Aorta (tissue), 5 donors: ENCODE results near the gene KIF21B. TPM values are rescaled to one million over a fixed set of nuclear protein-coding genes. Genes with fewer than 3 reads are reported as not detected.

Experiments
- ATAC-seq: fragments of 200-7000 bp; cut with Tn5 transposase; one replicate; pipeline ENCODE4 v1.9.1; 2022; ENCODE audit warnings: moderate library complexity; ENCODE audit not compliant: low FRiP score
- DNase-seq, 2 donors: peaks; one replicate each; pipeline ENCODE4 v3.0.0-alpha.2; 2020
- H3K27ac ChIP-seq, 2 donors: one replicate each; pipeline ENCODE4 v1.5.1; 2013; ENCODE audit warnings: low read length in 2 of 2, mild to moderate bottlenecking in 2 of 2, moderate library complexity in 2 of 2, control low read depth in 1 of 2, inconsistent platforms in 1 of 2, low read depth in 1 of 2
- H3K27me3 ChIP-seq, 2 donors: one replicate each; pipeline ENCODE4 v1.6.1; 2013; ENCODE audit warnings: control low read depth in 1 of 2, low read length in 1 of 2, mild to moderate bottlenecking in 1 of 2, moderate library complexity in 1 of 2; ENCODE audit not compliant: insufficient read depth in 2 of 2, control insufficient read depth in 1 of 2
- H3K36me3 ChIP-seq, 2 donors: one replicate each; pipeline ENCODE4 v1.6.1; 2013; ENCODE audit warnings: control low read depth in 1 of 2, low read length in 1 of 2, mild to moderate bottlenecking in 1 of 2; ENCODE audit not compliant: insufficient read depth in 2 of 2, control insufficient read depth in 1 of 2
- H3K4me1 ChIP-seq, 2 donors: one replicate each; pipeline ENCODE4 v1.6.1; 2013; ENCODE audit warnings: low read length in 2 of 2, control low read depth in 1 of 2, mild to moderate bottlenecking in 1 of 2, moderate library complexity in 1 of 2; ENCODE audit not compliant: insufficient read depth in 2 of 2, control insufficient read depth in 1 of 2
- H3K4me3 ChIP-seq, 2 donors: one replicate each; pipeline ENCODE4 v1.5.1; 2013; ENCODE audit warnings: low read length in 2 of 2, control low read depth in 1 of 2, mild to moderate bottlenecking in 1 of 2
- H3K9me3 ChIP-seq: one replicate; pipeline ENCODE4 v1.6.1; 2013; ENCODE audit warnings: mild to moderate bottlenecking, low read length; ENCODE audit not compliant: control insufficient read depth
- WGBS, 2 donors: extraction: QIAGEN DNeasy Blood & Tissue Kit; methylation state at CpG; one replicate each; pipeline ENCODE4 v1.1.7; 2013; 5-methylcytosine and 5-hydroxymethylcytosine counted together
- intact Hi-C, 2 donors: fragments of 100-400 bp; cut with DNase I; formaldehyde crosslinking; loops; one replicate each; pipeline versions ENCODE4 v1.14.2 to v1.15.0; 2022
- polyA plus RNA-seq, 2 donors: library from polyadenylated mRNA; stranded (reverse); fragments of 200-250 nt; gene quantifications; one replicate each; pipeline ENCODE4 v1.2.3, GENCODE V29; 2013
- total RNA-seq, 2 donors: library from RNA; stranded (reverse); fragmentation: NEBNext Ultra II Directional; extraction: Animal tissue kit (Norgen Biotek cat#: 25700); gene quantifications; one replicate each; pipeline ENCODE4 v1.2.1, GENCODE V29; 2021
- donor health status: healthy with polysubstance abuse.
- donor health status: Bipolar disorder and iron deficiency.
- donor health status: DM: no; HTN: no; CAD: no.
- donor health status: DM: no; HTN: no; CAD: no.
- donor health status: DM: yes; HTN: yes; CAD: no.

KIF21B gene
- total and polyA plus RNA-seq, 4 donors: 0.31 to 4.6 (median 2.3) TPM

GRCh38 chr1:200982071-200982945 lies 41.2 kb downstream of the KIF21B start:
- H3K36me3 ChIP-seq: no peaks in the 10 kb centered on the region
- no peaks in the 10 kb centered on the region for H3K27me3 ChIP-seq
- no peaks in the 10 kb centered on the region for H3K4me1 ChIP-seq
- H3K4me3 ChIP-seq: no peak overlapping the region
- ATAC-seq: no peak
- WGBS, 2 donors: 80 to 81% methylated on average over 18 to 19 of the region's 19 CpGs
- H3K27ac ChIP-seq: no peak overlapping the region
- intact Hi-C loops: no loop called here
- DNase-seq: no peak
- peaks cover 1% of the 10 kb centered on the region for H3K9me3 ChIP-seq

- no peaks in the 10 kb centered on the region for H3K27me3 ChIP-seq
- intact Hi-C loops: no loop called here
Observed at GRCh38 chr1:200981278-200981677, 42.2 kb downstream of the KIF21B start.

GRCh38 chr1:200980873-200981272 lies 42.6 kb downstream of the KIF21B start:
- intact Hi-C loops: no loop called here
- no peak overlapping the region for H3K27ac ChIP-seq
- no peak for DNase-seq

More at GRCh38 chr1:200981278-200981677, 42.2 kb downstream of the KIF21B start:
- 82 to 89% methylated on average over 4 of the region's 4 CpGs for WGBS, 2 donors
- Histone ChIP-seq H3K36me3 (no peaks in the 10 kb centered on the region), H3K4me3 (no peak overlapping the region), H3K27ac (no peak overlapping the region), H3K4me1 (no peaks in the 10 kb centered on the region), H3K9me3 (peaks cover 1% of the 10 kb centered on the region)
- ATAC-seq (no peak), DNase-seq (no peak)

GRCh38 chr1:200980452-200980772 lies 43.1 kb downstream of the KIF21B start:
- intact Hi-C loops: no loop called here

More at GRCh38 chr1:200980873-200981272, 42.6 kb downstream of the KIF21B start:
- Histone ChIP-seq H3K36me3 (no peaks in the 10 kb centered on the region), H3K9me3 (peaks cover 1% of the 10 kb centered on the region), H3K27me3 (no peaks in the 10 kb centered on the region), H3K4me3 (no peak overlapping the region), H3K4me1 (no peaks in the 10 kb centered on the region)
- 91 to 92% methylated on average over 10 of the region's 10 CpGs for WGBS, 2 donors
- ATAC-seq: no peak

GRCh38 chr1:200979574-200980451 lies 43.7 kb downstream of the KIF21B start:
- intact Hi-C loops: loop anchor here in 1 of 2 donors (10.0 kb wide), 1 partner anchor 245 kb away; no protein-coding TSS in a partner anchor
- H3K27me3 ChIP-seq: no peaks in the 10 kb centered on the region
- no peak for ATAC-seq
- no peak overlapping the region for H3K27ac ChIP-seq
- H3K9me3 ChIP-seq: peaks cover 1% of the 10 kb centered on the region
- no peaks in the 10 kb centered on the region for H3K36me3 ChIP-seq
- no peak overlapping the region for H3K4me3 ChIP-seq
- WGBS, 2 donors: 83 to 85% methylated on average over 13 of the region's 13 CpGs
- H3K4me1 ChIP-seq: no peaks in the 10 kb centered on the region
- DNase-seq: peak in 1 of 2 donors; percentile 78

More at GRCh38 chr1:200980452-200980772, 43.1 kb downstream of the KIF21B start:
- Histone ChIP-seq H3K9me3 (peaks cover 1% of the 10 kb centered on the region), H3K36me3 (no peaks in the 10 kb centered on the region), H3K4me3 (no peak overlapping the region), H3K27me3 (no peaks in the 10 kb centered on the region), H3K4me1 (no peaks in the 10 kb centered on the region), H3K27ac (no peak overlapping the region)
- DNase-seq (no peak), ATAC-seq (no peak)
- 97 to 100% methylated on average over 2 of the region's 2 CpGs for WGBS, 2 donors

GRCh38 chr1:200977071-200977754 lies 46.3 kb downstream of the KIF21B start:
- WGBS, 2 donors: 96 to 97% methylated on average over 16 of the region's 16 CpGs

GRCh38 chr1:200976634-200977033 lies 46.9 kb downstream of the KIF21B start:
- no peaks in the 10 kb centered on the region for H3K27me3 ChIP-seq
- 91 to 94% methylated on average over 8 of the region's 8 CpGs for WGBS, 2 donors
- no peak overlapping the region for H3K27ac ChIP-seq
- intact Hi-C loops: loop anchor here in 1 of 2 donors (10.0 kb wide), 1 partner anchor 248 kb away; no protein-coding TSS in a partner anchor
- H3K9me3 ChIP-seq: peaks cover 1% of the 10 kb centered on the region
- no peak overlapping the region for H3K4me3 ChIP-seq
- no peak for DNase-seq
- no peaks in the 10 kb centered on the region for H3K4me1 ChIP-seq
- ATAC-seq: no peak
- H3K36me3 ChIP-seq: no peaks in the 10 kb centered on the region

More at GRCh38 chr1:200977071-200977754, 46.3 kb downstream of the KIF21B start:
- Histone ChIP-seq H3K27ac (no peak overlapping the region), H3K27me3 (no peaks in the 10 kb centered on the region), H3K36me3 (no peaks in the 10 kb centered on the region), H3K4me1 (no peaks in the 10 kb centered on the region), H3K9me3 (peaks cover 1% of the 10 kb centered on the region), H3K4me3 (no peak overlapping the region)
- peak in 1 of 2 donors; percentile 61 for DNase-seq
- no peak for ATAC-seq
- intact Hi-C loops: loop anchor here in 1 of 2 donors (10.0 kb wide), 1 partner anchor 248 kb away; no protein-coding TSS in a partner anchor

- intact Hi-C loops: loop anchor here (2.0 to 10.0 kb wide), 2 partner anchors 137 to 249 kb away; partner anchors contain the start of gene CACNA1S (in 1 of the 2)
- 94 to 96% methylated on average over 13 of the region's 13 CpGs for WGBS, 2 donors
Observed at GRCh38 chr1:200975458-200975857, 48.1 kb downstream of the KIF21B start.

More at GRCh38 chr1:200975458-200975857, 48.1 kb downstream of the KIF21B start:
- ATAC-seq: no peak
- Histone ChIP-seq H3K9me3 (peaks cover under 1% of the 10 kb centered on the region), H3K36me3 (no peaks in the 10 kb centered on the region), H3K4me3 (no peak overlapping the region), H3K4me1 (no peaks in the 10 kb centered on the region), H3K27ac (no peak overlapping the region), H3K27me3 (no peaks in the 10 kb centered on the region)
- DNase-seq: no peak
